ENCODE results near the gene TPSD1.
"Not testable (repeated sequence)": the region's sequence is repeated elsewhere in the genome, so short reads cannot be mapped to it uniquely, and the experiment has no call there.

Gene TPSD1

DNA sequence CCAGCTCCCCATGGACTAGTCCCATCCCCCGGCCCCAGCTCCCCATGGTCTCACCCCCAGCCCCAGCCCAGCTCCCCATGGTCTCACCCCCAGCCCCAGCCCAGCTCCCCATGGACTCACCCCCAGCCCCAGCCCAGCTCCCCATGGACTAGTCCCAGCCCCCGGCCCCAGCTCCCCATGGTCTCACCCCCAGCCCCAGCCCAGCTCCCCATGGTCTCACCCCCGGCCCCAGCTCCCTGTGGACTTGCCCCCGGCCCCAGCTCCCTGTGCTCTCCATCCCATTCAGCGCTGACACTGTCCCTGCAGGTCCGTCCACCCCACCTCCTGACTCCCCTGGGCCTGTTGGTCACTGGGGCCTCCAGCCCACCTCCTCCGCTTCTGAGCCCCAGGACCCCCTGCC, 24.6 kb upstream of the TPSD1 start:
- not testable (repeated sequence) for H3K4me3 ChIP-seq (ENCODE audit: low read depth, low read length)

DNA sequence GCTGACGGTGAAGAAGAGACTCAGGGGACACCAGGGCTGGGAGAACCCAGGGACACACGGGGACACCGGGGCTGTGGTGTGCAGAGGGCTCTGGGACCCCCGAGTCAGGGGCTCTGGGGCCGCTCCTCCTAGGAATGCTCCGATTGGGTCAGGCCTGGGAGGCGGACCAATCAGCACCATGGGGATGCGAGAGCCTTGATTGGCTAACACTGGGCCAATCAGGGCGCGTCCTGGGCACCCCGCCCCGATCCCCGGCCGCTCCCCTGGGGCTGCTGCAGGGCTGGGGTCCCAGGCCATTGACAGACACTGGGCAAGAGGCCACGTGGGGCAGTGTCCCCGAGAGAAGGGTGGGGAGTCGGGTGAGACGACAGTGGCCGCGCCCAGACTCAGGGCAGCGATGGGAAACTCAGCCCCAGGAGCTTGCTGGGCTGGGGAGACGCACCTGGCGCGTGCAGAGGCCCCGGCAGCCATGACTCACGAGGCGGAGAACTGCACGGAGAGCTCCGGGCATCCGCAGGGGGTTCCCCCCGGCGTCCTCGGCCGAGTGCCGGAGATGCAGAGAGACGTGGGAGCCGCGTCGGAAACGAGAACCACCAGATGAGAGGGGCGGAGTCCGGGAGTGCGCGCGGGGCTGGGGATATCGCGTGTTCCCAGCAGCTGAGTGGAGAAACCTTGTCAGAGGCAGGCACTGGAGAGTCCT, 23.7 kb upstream of the TPSD1 start:
- not testable (repeated sequence) for H3K4me3 ChIP-seq (ENCODE audit: low read depth, low read length)

DNA sequence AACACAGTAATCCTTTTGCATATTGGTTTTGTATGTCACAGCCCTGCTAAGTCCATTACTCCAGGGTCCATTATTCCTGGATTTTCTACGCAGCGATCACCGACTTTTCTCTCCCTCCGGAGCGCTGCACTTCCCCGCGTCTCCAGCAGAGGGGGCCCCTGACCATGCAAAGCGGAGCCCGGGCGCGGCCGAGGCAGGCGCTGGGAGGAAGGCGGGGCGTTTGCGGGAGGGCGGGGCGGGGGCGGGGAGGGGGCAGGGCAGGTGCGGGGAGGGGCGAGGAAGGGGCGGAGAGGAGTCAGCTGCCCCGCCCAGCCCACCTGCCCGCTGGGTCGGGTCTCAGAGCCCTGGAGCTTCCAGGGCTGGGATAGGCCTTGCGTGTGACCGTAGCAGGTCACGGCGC, 19.2 kb upstream of the TPSD1 start:
- not testable (repeated sequence) for H3K4me3 ChIP-seq (ENCODE audit: low read depth, low read length)

DNA sequence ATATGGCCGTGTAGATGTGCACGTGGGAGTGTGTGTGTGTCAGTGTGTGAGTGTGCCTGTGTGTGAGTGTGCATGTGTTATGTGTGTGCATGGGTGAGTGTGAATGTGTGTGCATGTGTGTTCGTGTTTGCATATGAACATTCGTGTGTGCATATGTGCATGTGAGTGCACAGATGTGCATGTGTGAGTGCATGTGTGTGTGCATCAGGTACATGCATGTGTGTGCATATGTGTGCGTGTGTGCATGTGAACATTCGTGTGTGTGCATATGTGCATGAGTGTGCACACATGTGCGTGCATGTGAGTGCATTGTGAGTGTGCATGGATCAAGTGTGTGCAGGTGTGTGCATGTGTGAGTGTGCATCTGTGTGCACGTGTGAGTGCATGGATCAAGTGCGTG, 17.9 kb upstream of the TPSD1 start:
- H3K4me3 ChIP-seq (ENCODE audit: low read depth, low read length) = no peak overlapping the region
- TF ChIP-seq, protein P1, sequence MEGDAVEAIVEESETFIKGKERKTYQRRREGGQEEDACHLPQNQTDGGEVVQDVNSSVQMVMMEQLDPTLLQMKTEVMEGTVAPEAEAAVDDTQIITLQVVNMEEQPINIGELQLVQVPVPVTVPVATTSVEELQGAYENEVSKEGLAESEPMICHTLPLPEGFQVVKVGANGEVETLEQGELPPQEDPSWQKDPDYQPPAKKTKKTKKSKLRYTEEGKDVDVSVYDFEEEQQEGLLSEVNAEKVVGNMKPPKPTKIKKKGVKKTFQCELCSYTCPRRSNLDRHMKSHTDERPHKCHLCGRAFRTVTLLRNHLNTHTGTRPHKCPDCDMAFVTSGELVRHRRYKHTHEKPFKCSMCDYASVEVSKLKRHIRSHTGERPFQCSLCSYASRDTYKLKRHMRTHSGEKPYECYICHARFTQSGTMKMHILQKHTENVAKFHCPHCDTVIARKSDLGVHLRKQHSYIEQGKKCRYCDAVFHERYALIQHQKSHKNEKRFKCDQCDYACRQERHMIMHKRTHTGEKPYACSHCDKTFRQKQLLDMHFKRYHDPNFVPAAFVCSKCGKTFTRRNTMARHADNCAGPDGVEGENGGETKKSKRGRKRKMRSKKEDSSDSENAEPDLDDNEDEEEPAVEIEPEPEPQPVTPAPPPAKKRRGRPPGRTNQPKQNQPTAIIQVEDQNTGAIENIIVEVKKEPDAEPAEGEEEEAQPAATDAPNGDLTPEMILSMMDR (IDR thresholded peaks at IDR 0.05; ENCODE audit: borderline replicate concordance, insufficient read depth, low read depth, low read length) = no peak

DNA sequence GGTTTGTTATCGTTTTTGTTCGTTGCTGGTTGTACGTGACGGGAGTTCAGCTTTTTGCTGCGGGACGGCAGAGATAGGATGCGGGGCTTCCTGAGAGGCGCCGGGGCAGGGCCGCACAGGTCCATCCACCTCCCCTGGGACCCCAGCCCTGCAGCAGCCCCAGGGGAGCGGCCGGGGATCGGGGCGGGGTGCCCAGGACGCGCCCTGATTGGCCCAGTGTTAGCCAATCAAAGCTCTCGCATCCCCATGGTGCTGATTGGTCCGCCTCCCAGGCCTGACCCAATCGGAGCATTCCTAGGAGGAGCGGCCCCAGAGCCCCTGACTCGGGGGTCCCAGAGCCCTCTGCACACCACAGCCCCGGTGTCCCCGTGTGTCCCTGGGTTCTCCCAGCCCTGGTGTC, 17.0 kb upstream of the TPSD1 start:
- H3K4me3 ChIP-seq (ENCODE audit: low read depth, low read length) = not testable (repeated sequence)

DNA sequence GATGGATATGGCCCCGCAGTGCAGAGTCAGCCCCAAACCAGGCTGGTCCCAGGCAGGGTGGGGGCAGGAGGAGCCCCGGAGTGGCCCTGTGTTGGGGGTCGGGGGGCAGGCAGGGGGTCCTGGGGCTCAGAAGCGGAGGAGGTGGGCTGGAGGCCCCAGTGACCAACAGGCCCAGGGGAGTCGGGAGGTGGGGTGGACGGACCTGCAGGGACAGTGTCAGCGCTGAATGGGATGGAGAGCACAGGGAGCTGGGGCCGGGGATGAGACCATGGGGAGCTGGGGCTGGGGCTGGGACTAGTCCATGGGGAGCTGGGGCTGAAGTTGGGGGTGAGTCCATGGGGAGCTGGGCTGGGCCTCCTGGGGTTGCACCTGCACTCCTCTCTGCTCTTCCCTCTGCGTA, 16.3 kb upstream of the TPSD1 start:
- H3K4me3 ChIP-seq (ENCODE audit: low read depth, low read length) = not testable (repeated sequence)

DNA sequence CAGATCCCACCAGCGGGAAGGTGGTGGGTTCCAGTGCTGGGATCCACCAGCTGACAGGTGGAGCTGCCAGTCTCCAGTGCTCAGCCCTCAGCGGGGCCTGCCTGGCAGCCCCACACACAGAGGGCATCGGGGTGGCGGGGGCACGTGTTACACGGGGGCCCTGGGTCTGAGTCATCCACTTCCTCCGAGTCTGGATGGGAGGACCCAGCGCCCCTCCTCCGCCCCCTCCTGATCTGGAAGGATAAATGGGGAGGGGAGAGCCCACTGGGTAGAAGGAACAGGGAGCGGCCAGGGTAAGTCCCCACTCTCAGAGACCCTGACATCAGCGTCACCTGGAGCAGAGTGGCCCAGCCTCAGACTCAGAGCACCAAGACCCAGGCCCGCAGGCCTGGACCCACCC, 15.4 kb upstream of the TPSD1 start, which contains the start of gene TPSAB1:
Gene TPSAB1 (plus strand): TSS at position 270 of the 400 bp plus-strand sequence. CDS start 234 bp downstream, outside the sequence.
- H3K4me3 ChIP-seq (ENCODE audit: low read depth, low read length) = not testable (repeated sequence)

DNA sequence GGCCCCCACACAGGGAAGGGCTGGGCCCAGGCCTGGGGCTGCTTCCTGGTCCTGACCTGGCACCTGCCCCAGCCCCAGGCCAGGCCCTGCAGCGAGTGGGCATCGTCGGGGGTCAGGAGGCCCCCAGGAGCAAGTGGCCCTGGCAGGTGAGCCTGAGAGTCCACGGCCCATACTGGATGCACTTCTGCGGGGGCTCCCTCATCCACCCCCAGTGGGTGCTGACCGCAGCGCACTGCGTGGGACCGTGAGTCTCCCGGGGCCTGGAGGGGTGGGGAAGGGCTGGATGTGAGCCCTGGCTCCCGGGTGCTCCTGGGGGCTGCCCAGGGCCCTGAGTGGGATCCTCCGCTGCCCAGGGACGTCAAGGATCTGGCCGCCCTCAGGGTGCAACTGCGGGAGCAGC, 14.8 kb upstream of the TPSD1 start:
- H3K4me3 ChIP-seq (ENCODE audit: low read depth, low read length) = not testable (repeated sequence)

DNA sequence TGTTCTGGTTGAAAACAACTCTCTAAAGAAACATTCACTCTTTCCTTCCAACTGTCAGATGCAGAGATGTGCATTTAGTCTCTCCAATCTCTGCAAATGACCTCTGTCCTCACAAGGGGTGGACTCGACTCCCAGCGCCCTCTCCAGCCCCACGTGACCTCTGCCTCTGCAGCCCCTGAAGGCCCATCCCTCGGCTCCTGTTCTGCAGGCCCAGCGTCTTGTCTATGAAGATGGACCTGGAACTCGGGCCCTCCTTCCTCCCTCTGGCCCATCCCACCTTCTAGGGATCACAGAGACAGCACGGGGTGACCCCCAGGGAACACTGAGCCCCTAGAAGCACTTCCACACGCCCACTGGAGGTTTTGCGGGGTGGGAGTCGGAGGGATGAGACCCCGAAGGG, 12.5 kb upstream of the TPSD1 start:
- not testable (repeated sequence) for H3K4me3 ChIP-seq (ENCODE audit: low read depth, low read length)

DNA sequence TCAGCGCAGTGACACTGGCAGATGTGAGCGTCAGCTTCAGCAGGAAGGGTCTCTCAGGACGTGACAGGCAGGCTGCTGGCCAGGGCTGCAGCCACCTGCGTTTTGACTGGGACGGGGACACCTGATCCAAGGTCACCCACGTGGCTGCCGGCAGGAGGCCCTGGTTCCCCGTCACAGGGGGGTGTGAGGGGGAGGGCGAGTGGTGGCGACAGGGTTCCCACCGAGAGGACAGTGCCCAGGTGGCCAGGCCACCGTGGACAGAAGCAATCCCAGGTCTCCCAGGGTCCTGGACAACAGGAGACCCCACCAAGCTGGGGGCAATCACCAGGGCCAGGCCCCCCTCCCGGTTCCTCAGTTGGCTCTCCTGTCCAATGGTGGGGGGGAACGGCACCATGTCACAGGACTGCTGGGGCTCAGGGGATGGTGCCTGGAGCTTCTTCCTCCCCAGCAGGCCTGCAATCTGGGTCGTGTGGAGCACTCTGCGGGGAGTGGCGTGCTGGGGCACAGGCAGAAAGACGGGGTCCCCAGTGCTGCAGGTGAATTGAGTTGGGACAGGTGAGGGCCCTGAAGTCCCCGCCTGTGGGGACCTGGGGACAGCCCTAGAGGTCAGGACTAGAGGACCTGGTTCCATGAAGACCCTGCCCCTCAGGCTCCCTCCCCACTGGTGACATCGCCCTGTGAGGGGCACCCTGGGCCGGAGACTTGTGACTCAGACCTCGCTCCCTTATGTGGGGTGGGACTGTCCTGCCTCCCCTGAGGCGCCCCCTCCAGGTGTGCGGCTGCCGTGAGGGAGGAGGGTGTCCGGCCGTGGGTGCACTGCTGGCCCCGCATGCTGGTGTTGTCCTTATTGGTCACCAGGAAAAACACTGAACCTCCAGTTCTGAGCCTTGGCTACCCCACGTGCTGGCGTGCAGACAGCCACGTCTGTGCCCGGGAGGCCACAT, 11.7 kb upstream of the TPSD1 start:
- not testable (repeated sequence) for H3K4me3 ChIP-seq (ENCODE audit: low read depth, low read length)

DNA sequence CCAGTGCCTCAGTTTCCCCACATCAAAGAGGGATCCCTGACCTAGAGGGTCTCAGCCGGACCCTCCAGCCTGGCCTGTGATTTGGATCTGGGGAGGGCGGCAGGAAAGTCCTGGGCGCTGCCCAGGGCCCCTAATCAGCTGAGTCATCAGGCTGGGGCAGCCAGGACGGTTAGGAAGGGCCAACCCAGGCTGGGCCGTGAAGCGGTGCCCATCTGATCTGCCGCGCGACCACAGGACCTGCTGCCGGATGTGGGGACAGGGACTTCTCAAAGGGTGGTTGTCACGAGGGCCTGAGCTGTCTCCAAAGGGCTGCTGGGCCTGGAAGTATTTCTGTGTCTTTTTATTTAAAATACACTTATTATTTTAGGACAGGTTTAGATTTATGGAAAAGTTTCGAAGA, 11.0 kb upstream of the TPSD1 start:
- H3K4me3 ChIP-seq (ENCODE audit: low read depth, low read length) = no peak overlapping the region

DNA sequence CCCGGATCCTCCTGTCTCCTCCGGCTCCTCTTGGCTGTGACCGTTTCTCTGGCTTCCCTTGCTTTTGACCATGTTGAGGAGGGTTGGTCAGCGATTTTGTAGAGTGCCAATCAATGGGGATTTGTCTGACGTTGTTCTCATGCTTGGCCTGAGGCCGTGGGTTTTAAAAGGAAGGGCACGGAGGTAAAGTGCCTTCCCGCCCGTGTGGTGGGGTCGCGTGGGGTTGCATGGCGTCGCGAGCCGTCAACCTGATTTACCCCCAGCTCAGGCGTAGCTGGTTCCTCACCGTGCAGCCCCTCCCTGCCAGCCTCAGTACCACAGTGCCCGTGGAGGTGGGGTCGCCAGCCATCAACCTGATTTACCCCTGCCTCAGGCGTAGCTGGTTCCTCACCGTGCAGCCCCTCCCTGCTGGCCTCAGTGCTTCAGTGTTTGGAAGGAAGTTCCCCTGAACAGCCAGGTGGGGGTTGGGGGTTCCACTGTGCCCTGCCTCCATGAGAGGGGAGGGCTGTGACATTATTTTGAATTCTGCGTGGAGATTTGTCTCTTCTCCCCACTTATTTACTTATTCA, 10.3 kb upstream of the TPSD1 start:
- TF ChIP-seq, protein P1 (IDR thresholded peaks at IDR 0.05; ENCODE audit: borderline replicate concordance, insufficient read depth, low read depth, low read length) = no peak

More for the DNA sequence above, 11.0 kb upstream of the TPSD1 start:
- TF ChIP-seq, protein P1 (IDR thresholded peaks at IDR 0.05; ENCODE audit: borderline replicate concordance, insufficient read depth, low read depth, low read length) = no peak

DNA sequence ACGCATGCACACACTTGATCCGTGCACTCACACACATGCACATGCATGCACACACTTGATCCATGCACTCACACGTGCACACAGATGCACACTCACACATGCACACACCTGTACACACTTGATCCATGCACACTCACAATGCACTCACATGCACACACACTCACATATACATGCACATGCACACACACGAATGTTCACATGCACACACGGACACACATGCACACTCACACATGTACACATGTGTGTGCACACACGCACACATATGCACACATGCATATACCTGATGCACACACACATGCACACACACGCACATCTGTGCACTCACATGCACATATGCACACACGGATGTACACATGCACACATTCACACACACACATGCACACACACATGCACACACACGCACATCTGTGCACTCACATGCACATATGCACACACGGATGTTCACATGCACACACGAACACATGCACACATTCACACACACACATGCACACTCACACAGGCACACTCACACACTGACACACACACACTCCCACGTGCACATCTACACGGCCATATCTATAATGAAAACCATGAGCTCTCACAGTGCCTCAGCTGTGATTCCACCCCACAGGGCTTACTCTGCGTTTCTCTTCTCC, 7.8 kb upstream of the TPSD1 start:
- not testable (repeated sequence) for H3K4me3 ChIP-seq (ENCODE audit: low read depth, low read length)

More for the DNA sequence above, 10.3 kb upstream of the TPSD1 start:
- H3K4me3 ChIP-seq (ENCODE audit: low read depth, low read length) = no peak overlapping the region

DNA sequence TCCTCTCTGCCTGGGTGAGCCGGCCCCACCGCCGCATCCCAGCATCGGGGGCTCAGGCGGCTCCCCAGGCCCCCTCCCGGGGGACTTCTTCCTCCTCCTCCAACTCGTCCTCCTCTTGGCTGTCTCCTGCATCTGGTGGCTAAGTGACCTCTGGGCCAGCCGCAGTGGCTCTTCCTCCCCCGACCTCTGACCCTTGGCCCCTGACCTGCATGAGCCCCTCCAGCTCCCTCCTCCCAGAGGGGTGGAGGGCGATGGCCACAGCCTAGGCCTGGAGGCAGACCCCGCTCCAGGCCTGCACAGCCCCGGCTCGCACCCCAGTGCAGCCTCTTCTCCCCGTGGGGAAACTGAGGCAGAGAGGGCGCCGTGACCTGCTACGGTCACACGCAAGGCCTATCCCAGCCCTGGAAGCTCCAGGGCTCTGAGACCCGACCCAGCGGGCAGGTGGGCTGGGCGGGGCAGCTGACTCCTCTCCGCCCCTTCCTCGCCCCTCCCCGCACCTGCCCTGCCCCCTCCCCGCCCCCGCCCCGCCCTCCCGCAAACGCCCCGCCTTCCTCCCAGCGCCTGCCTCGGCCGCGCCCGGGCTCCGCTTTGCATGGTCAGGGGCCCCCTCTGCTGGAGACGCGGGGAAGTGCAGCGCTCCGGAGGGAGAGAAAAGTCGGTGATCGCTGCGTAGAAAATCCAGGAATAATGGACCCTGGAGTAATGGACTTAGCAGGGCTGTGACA, 6.7 kb upstream of the TPSD1 start:
- not testable (repeated sequence) for H3K4me3 ChIP-seq (ENCODE audit: low read depth, low read length)

DNA sequence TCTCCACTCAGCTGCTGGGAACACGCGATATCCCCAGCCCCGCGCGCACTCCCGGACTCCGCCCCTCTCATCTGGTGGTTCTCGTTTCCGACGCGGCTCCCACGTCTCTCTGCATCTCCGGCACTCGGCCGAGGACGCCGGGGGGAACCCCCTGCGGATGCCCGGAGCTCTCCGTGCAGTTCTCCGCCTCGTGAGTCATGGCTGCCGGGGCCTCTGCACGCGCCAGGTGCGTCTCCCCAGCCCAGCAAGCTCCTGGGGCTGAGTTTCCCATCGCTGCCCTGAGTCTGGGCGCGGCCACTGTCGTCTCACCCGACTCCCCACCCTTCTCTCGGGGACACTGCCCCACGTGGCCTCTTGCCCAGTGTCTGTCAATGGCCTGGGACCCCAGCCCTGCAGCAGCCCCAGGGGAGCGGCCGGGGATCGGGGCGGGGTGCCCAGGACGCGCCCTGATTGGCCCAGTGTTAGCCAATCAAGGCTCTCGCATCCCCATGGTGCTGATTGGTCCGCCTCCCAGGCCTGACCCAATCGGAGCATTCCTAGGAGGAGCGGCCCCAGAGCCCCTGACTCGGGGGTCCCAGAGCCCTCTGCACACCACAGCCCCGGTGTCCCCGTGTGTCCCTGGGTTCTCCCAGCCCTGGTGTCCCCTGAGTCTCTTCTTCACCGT, 2.0 kb upstream of the TPSD1 start:
- not testable (repeated sequence) for H3K4me3 ChIP-seq (ENCODE audit: low read depth, low read length)

Data from GM12875 (cell line).